B cell (primary cell): Measurements from ENCODE around the gene HOMER2. TPM values are rescaled to one million over a fixed set of nuclear protein-coding genes. Genes with fewer than 3 reads are reported as not detected.

Source experiments
- ATAC-seq: fragments of 200-7000 bp; cut with Tn5 transposase; one replicate; pipeline ENCODE4 v1.10.0; 2021; ENCODE audit warnings: low read depth, mild to moderate bottlenecking, moderate number of reproducible peaks, moderate library complexity
- CTCF ChIA-PET: fragments of 350-600 bp; sonication (Branson Sonifier 250); formaldehyde crosslinking; loops from one replicate; lab custom pipeline; 2021; ENCODE audit warnings: antibody characterized with exemption, inconsistent platforms; lab: Charles Lee
- POLR2A ChIA-PET: fragments of 350-600 bp; sonication (Branson Sonifier 250); formaldehyde crosslinking; loops from one replicate; lab custom pipeline; 2021; ENCODE audit warnings: antibody characterized with exemption; lab: Charles Lee
- DNase-seq: peaks from one replicate; pipeline ENCODE4 v3.0.0; 2013
- H2AFZ ChIP-seq: 2 replicates; pipeline ENCODE4 v1.6.1; 2012; ENCODE audit warnings: mild to moderate bottlenecking, low read depth, low read length; ENCODE audit not compliant: insufficient read depth, poor library complexity, severe bottlenecking
- H3K27ac ChIP-seq, 2 donors: 1 replicate in 1 of 2; 2 replicates in 1 of 2; pipeline ENCODE4 v1.5.1; 2012 to 2013; ENCODE audit warnings: low read length in 2 of 2, mild to moderate bottlenecking in 2 of 2, moderate library complexity in 1 of 2
- H3K27me3 ChIP-seq, 4 experiments: fragments of 200-600 bp in 1 of 4; sonication (generic) in 1 of 4; replicated peaks in 1 of 4; 1 replicate in 2 of 4; 2 replicates in 2 of 4; pipeline versions ENCODE4 v1.6.1 to v1.7.0; 2013 to 2016; ENCODE audit warnings: low read length in 3 of 4, mild to moderate bottlenecking in 2 of 4, mixed read lengths in 1 of 4, moderate library complexity in 1 of 4; ENCODE audit not compliant: insufficient read depth in 4 of 4, control insufficient read depth in 3 of 4; ENCODE audit errors: control extremely low read depth in 1 of 4
- H3K36me3 ChIP-seq, 2 experiments: replicated peaks in 1 of 2; 1 replicate in 1 of 2; 2 replicates in 1 of 2; pipeline versions ENCODE4 v1.6.1 to v1.7.1; 2013; ENCODE audit warnings: low read length in 1 of 2; ENCODE audit not compliant: insufficient read depth in 2 of 2, control insufficient read depth in 1 of 2; ENCODE audit errors: control extremely low read depth in 1 of 2, extremely low read depth in 1 of 2
- H3K4me1 ChIP-seq, 2 donors: fragments of 200-600 bp in 1 of 2; sonication (generic) in 1 of 2; 1 replicate in 1 of 2; 2 replicates in 1 of 2; pipeline versions ENCODE4 v1.5.1 to v1.6.1; 2013 to 2017; ENCODE audit warnings: low read length in 2 of 2; ENCODE audit not compliant: control insufficient read depth in 2 of 2, insufficient read depth in 2 of 2
- H3K4me2 ChIP-seq: replicated peaks from 2 replicates; pipeline ENCODE3; 2012; ENCODE audit warnings: mild to moderate bottlenecking, low read depth, low read length; ENCODE audit not compliant: poor library complexity, severe bottlenecking
- H3K4me3 ChIP-seq, 5 experiments: fragments of 200-600 bp in 1 of 5; sonication (generic) in 1 of 5; 1 replicate in 3 of 5; 2 replicates in 2 of 5; pipeline versions ENCODE4 v1.5.1 to v1.7.0; 2011 to 2016; ENCODE audit warnings: low read length in 4 of 5, mild to moderate bottlenecking in 4 of 5, low read depth in 2 of 5, control low read depth in 1 of 5, moderate library complexity in 1 of 5; ENCODE audit not compliant: insufficient read depth in 1 of 5; ENCODE audit errors: control extremely low read depth in 1 of 5, extremely low read depth in 1 of 5
- H3K79me2 ChIP-seq: fragments of 200-600 bp; sonication (generic); one replicate; pipeline ENCODE4 v1.6.0; 2016; ENCODE audit warnings: low read length; ENCODE audit not compliant: control insufficient read depth, insufficient read depth
- H3K9ac ChIP-seq: fragments of 200-600 bp; sonication (generic); 2 replicates; pipeline ENCODE4 v1.6.1; 2017; ENCODE audit warnings: mild to moderate bottlenecking, low read length, moderate library complexity
- H3K9me3 ChIP-seq, 3 donors: one replicate each; pipeline versions ENCODE4 v1.6.1 to v1.7.1; 2013; ENCODE audit warnings: low read length in 2 of 3; ENCODE audit not compliant: control insufficient read depth in 2 of 3, insufficient read depth in 1 of 3; ENCODE audit errors: control extremely low read depth in 1 of 3
- H4K20me1 ChIP-seq: 2 replicates; pipeline ENCODE4 v1.6.0; 2012; ENCODE audit warnings: mild to moderate bottlenecking, low read length; ENCODE audit not compliant: insufficient read depth, control insufficient read depth, poor library complexity, severe bottlenecking
- H3K27ac Mint-ChIP-seq: one replicate; pipeline ENCODE4 v1.8.0; 2021; ENCODE audit warnings: mixed read lengths
- H3K27me3 Mint-ChIP-seq: one replicate; pipeline ENCODE4 v1.8.0; 2021; ENCODE audit warnings: mixed read lengths
- H3K4me1 Mint-ChIP-seq: one replicate; pipeline ENCODE4 v1.8.0; 2021; ENCODE audit warnings: mixed read lengths
- H3K4me3 Mint-ChIP-seq: one replicate; pipeline ENCODE4 v1.8.0; 2021; ENCODE audit warnings: mixed read lengths
- H3K9me3 Mint-ChIP-seq: one replicate; pipeline ENCODE4 v1.8.0; 2022; ENCODE audit warnings: mixed read lengths; ENCODE audit not compliant: insufficient read depth
- EZH2 ChIP-seq: IDR thresholded peaks from 2 replicates; pipeline ENCODE4 v1.6.1; 2012; ENCODE audit warnings: borderline replicate concordance, low read depth, mild to moderate bottlenecking, moderate library complexity, low read length; ENCODE audit not compliant: insufficient read depth, poor library complexity, severe bottlenecking
- WGBS: methylation state at CpG from one replicate; pipeline ENCODE4 v1.1.5; 2013; ENCODE audit warnings: missing lambda C conversion rate; ENCODE audit not compliant: insufficient coverage; 5-methylcytosine and 5-hydroxymethylcytosine counted together
- intact Hi-C: fragments of 100-400 bp; cut with micrococcal nuclease; formaldehyde crosslinking; loops from one replicate; pipeline ENCODE4 v1.10.0; 2022
- polyA plus RNA-seq: library from polyadenylated mRNA; depleted of rRNA; stranded (reverse); fragments of >200 nt; gene quantifications from 2 replicates; pipeline ENCODE4 v1.2.3, GENCODE V29; 2012
- total RNA-seq, 2 donors: library from RNA; stranded (reverse); fragments of 120-200 nt in 1 of 2; gene quantifications; 1 replicate in 1 of 2; 2 replicates in 1 of 2; pipeline versions ENCODE4 v1.2.3 to v1.2.4, GENCODE V29; 2013 to 2022
- TF ChIP-seq, protein P1 (sequence below): fragments of 200-600 bp; IDR thresholded peaks from one replicate; pipeline ENCODE4 v1.8.0; 2022; ENCODE audit warnings: antibody characterized with exemption, mild to moderate bottlenecking

HOMER2 gene
- total and polyA plus RNA-seq, 2 donors (not counting 1 experiment from before 2014, with no cell fraction given), result 5.7 to 19.5 TPM

DNA sequence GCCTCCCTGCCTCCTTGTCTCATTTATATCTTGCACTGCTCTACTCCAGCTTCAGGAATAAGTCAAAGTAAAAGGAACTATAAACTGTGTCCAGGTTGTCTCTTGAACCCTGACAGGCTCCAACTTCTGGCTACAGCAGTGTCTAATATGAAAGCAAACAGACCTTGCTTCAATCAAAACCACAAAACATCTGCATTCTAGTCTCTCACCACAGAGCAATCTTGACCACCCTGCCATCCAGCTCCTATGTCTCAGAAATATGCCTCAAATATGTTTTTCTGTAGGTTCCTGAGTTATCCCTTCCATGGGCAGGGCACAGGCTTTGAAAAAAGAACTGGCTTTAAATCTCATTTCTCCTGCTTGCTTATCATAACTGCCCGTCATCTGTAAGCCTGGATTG is 20.5 kb upstream of the HOMER2 start:
- DNase-seq (no peak), ATAC-seq (no peak)
- TF ChIP-seq, protein P1, sequence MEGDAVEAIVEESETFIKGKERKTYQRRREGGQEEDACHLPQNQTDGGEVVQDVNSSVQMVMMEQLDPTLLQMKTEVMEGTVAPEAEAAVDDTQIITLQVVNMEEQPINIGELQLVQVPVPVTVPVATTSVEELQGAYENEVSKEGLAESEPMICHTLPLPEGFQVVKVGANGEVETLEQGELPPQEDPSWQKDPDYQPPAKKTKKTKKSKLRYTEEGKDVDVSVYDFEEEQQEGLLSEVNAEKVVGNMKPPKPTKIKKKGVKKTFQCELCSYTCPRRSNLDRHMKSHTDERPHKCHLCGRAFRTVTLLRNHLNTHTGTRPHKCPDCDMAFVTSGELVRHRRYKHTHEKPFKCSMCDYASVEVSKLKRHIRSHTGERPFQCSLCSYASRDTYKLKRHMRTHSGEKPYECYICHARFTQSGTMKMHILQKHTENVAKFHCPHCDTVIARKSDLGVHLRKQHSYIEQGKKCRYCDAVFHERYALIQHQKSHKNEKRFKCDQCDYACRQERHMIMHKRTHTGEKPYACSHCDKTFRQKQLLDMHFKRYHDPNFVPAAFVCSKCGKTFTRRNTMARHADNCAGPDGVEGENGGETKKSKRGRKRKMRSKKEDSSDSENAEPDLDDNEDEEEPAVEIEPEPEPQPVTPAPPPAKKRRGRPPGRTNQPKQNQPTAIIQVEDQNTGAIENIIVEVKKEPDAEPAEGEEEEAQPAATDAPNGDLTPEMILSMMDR, result no peak
- no peak for TF ChIP-seq EZH2
- H4K20me1 ChIP-seq, result no peaks in the 10 kb centered on the region
- H3K36me3 ChIP-seq, result no peaks in the 10 kb centered on the region
- Mint-ChIP-seq H3K27me3 (no peaks in the 10 kb centered on the region), H3K27ac (no peak overlapping the region), H3K4me3 (no peak overlapping the region), H3K9me3 (no peaks in the 10 kb centered on the region), H3K4me1 (no peaks in the 10 kb centered on the region)
- H3K4me3 ChIP-seq, result no peak overlapping the region
- CTCF ChIA-PET, result no interaction called here
- H3K4me2 ChIP-seq, result no peak overlapping the region
- intact Hi-C loops, result no loop called here
- WGBS, result no CpG with 5 or more reads among the region's 1 CpG
- H3K4me1 ChIP-seq, result no peaks in the 10 kb centered on the region
- no peaks in the 10 kb centered on the region for H3K9me3 ChIP-seq
- H3K9ac ChIP-seq, result no peak overlapping the region
- no peaks in the 10 kb centered on the region for H3K79me2 ChIP-seq
- no peak overlapping the region for H3K27ac ChIP-seq
- no peaks in the 10 kb centered on the region for H3K27me3 ChIP-seq
- POLR2A ChIA-PET, result no interaction called here
- no peak overlapping the region for H2AFZ ChIP-seq

GRCh38 chr15:82971218-82971984 is 18.9 kb upstream of the HOMER2 start:
- no peak overlapping the region for H3K4me2 ChIP-seq
- CTCF ChIA-PET, result no interaction called here
- no peak overlapping the region for H3K27ac ChIP-seq
- H4K20me1 ChIP-seq, result no peaks in the 10 kb centered on the region
- intact Hi-C loops, result no loop called here
- H3K4me1 ChIP-seq, result no peaks in the 10 kb centered on the region
- ATAC-seq, result no peak
- TF ChIP-seq EZH2, result no peak
- TF ChIP-seq, protein P1, result no peak
- H3K9ac ChIP-seq, result no peak overlapping the region
- no CpG with 5 or more reads among the region's 2 CpGs for WGBS
- no peaks in the 10 kb centered on the region for H3K79me2 ChIP-seq
- Mint-ChIP-seq H3K9me3 (no peaks in the 10 kb centered on the region), H3K4me3 (no peak overlapping the region), H3K4me1 (no peaks in the 10 kb centered on the region), H3K27ac (no peak overlapping the region), H3K27me3 (no peaks in the 10 kb centered on the region)
- no peak overlapping the region for H2AFZ ChIP-seq
- H3K4me3 ChIP-seq, result no peak overlapping the region
- no peak for DNase-seq
- no peaks in the 10 kb centered on the region for H3K27me3 ChIP-seq
- no peaks in the 10 kb centered on the region for H3K36me3 ChIP-seq
- no peaks in the 10 kb centered on the region for H3K9me3 ChIP-seq
- POLR2A ChIA-PET, result no interaction called here
